Measurements from ENCODE around the gene CCDC57. TPM values are rescaled to one million over a fixed set of nuclear protein-coding genes. Genes with fewer than 3 reads are reported as not detected.

CCDC57 gene
- total RNA-seq, 2 experiments from 2014 or later: 56.6 to 64.2 TPM

DNA sequence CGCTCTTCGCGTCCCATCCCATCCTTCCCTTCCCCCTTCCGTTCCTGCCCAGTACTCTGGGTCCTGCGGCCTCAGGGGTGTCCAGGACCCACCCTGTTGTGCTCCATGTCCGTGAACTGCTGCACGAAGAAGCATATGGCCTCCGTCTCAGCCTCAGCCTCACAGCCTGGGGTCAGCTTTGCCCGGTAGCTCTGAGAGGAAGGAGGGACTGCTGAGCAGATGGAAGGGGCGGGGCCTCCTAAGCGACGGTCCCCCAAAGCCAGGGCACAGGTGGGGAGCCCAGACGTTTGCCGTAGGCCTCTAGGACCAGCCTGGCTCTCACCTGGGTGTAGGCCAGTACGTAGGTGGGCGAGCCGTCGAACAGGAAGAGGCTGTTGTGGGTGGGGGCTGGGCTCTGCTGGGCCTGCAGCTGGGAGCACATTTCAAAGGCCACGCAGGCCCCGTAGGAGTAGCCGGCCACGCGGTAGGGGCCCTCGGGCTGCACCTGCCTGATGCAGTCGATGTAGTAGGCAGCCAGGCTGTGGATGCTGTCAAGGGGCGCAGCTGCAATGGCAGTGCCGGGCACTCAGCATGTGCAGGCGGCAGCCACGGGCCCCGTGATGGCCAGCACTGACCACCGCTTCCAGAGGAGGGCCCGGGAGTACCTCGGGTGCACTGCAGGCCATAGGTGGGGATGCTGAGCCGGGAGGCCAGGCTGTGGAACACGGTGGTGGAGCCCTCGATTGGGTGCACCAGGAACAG is 132.4 kb downstream of the CCDC57 start:
- Mint-ChIP-seq H3K27ac (no peak overlapping the region), H3K36me3 (ENCODE audit: low read depth) (peaks cover 12% of the 10 kb centered on the region), H3K4me3 (no peak overlapping the region), H3K27me3 (no peaks in the 10 kb centered on the region), H3K9me3 (no peaks in the 10 kb centered on the region), H3K4me1 (ENCODE audit: low read depth) (no peaks in the 10 kb centered on the region)
- ChIA-PET CTCF (no interaction called here), POLR2A (interaction anchor here (1.1 to 3.0 kb wide), 5 partner anchors 9 to 45 kb away, joined by 3 to 18 read pairs (median 5); partner anchors contain the start of gene DUS1L)
- ATAC-seq: no peak
- TF ChIP-seq, protein P1, sequence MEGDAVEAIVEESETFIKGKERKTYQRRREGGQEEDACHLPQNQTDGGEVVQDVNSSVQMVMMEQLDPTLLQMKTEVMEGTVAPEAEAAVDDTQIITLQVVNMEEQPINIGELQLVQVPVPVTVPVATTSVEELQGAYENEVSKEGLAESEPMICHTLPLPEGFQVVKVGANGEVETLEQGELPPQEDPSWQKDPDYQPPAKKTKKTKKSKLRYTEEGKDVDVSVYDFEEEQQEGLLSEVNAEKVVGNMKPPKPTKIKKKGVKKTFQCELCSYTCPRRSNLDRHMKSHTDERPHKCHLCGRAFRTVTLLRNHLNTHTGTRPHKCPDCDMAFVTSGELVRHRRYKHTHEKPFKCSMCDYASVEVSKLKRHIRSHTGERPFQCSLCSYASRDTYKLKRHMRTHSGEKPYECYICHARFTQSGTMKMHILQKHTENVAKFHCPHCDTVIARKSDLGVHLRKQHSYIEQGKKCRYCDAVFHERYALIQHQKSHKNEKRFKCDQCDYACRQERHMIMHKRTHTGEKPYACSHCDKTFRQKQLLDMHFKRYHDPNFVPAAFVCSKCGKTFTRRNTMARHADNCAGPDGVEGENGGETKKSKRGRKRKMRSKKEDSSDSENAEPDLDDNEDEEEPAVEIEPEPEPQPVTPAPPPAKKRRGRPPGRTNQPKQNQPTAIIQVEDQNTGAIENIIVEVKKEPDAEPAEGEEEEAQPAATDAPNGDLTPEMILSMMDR (IDR thresholded peaks at IDR 0.05): no peak
- intact Hi-C loops (cut with micrococcal nuclease): no loop called here
- no peak for DNase-seq

DNA sequence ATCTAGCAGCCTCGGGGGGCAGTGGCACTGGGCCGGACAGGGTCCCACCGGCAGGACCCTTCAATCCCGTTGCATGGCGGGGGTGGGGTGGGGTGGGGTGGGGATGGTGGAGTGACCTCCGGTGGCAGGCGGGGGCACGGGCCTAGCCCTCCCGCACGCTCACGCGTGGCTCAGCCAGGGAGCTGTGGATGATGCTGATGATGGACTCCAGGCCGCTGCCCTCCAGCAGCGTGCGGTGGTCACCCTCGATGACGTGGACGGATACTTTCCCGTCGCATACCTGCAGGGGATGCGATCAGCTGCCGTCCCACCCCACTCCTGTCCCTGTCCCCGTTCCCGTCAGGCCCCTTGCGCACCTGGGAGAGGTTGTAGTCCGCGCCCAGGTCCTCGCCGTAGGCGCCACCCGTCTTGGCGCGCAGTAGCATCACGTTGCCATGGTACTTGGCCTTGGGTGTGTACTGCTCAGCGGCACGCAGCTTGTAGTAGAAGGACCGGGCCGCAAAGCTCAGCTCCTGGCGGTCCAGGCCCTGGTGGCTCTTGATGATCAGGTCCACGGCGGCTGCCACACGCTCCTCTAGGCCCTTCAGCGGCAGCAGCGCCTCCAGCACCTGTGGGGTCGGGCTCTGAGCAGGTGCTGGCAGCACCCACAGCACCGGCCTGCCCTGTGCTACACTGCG is 133.5 kb downstream of the CCDC57 start:
- ATAC-seq: no peak
- ChIA-PET CTCF (no interaction called here), POLR2A (interaction anchor here (2.0 to 3.0 kb wide), 2 partner anchors 10 to 14 kb away, joined by 6 to 18 read pairs; partner anchors contain the start of gene DUS1L)
- Mint-ChIP-seq H3K27me3 (no peaks in the 10 kb centered on the region), H3K9me3 (no peaks in the 10 kb centered on the region), H3K27ac (no peak overlapping the region), H3K36me3 (ENCODE audit: low read depth) (peaks cover 9% of the 10 kb centered on the region), H3K4me1 (ENCODE audit: low read depth) (no peaks in the 10 kb centered on the region), H3K4me3 (no peak overlapping the region)
- TF ChIP-seq, protein P1 (IDR thresholded peaks at IDR 0.05): no peak
- DNase-seq: no peak
- intact Hi-C loops (cut with micrococcal nuclease): no loop called here

DNA sequence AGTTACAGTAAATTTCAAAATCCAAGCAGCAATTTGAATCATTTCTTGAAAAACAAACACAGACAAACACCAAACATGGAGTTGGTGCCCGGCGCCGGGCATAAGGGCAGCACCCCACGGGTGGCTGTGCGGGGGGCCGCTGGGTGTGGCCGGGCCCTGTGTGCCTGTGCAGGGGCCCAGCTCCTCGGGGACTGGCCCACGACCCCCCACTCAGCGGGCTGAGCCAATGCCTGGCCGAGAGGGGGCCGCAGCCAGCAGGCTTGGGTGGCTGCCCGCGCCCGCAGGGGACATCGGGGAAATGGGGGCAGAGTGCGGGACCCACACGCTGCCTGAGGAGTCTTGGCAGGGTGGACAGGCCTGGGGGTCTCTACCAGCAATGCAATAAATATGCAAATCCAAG is 134.2 kb downstream of the CCDC57 start:
- ATAC-seq: no peak
- Mint-ChIP-seq H3K9me3 (no peaks in the 10 kb centered on the region), H3K27ac (no peak overlapping the region), H3K27me3 (no peaks in the 10 kb centered on the region), H3K4me1 (ENCODE audit: low read depth) (no peaks in the 10 kb centered on the region), H3K36me3 (ENCODE audit: low read depth) (peaks cover 8% of the 10 kb centered on the region), H3K4me3 (no peak overlapping the region)
- intact Hi-C loops (cut with micrococcal nuclease): no loop called here
- TF ChIP-seq, protein P1 (IDR thresholded peaks at IDR 0.05): no peak
- DNase-seq: no peak
- POLR2A ChIA-PET: interaction anchor here (0.7 to 3.0 kb wide), 3 partner anchors 10 to 22 kb away, joined by 3 to 18 read pairs (median 4); no protein-coding TSS in a partner anchor
- CTCF ChIA-PET: no interaction called here

DNA sequence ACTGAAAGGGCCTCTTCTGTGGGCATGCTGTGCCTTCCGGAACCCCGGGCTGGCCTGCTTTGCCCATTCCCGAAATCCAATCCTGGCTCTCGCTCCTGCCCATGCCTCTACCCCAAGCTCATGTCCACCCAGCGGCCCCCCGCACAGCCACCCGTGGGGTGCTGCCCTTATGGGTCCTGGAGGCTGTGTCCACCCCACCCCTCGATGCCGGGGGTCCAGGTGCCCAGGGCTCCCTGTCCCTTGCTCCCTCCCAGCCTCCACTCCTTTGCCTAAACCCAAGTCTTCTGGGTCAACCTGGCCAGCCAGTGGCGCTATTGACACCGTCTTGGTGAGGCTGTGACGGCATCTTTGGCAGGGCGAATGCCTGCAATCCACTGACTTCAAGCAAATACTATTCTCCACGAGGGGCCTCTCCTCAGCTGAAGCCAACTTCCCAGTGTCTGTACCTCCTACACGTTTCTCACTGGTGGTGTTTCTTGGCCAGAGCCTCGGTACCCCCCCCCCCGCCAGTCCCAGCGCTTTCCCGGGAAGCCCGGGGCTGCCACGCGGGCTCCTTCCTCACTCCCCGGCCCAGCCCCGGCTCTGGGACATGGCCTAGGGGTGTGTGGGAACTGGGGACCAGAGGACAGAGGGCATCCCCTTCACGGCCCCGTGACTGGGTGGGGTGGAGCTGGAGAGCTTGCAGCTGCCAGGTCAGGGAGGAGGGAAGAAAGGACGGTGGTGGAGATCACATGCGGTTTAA is 134.9 kb downstream of the CCDC57 start:
- Mint-ChIP-seq H3K27ac (no peak overlapping the region), H3K27me3 (no peaks in the 10 kb centered on the region), H3K9me3 (no peaks in the 10 kb centered on the region), H3K36me3 (ENCODE audit: low read depth) (peaks cover 8% of the 10 kb centered on the region), H3K4me3 (no peak overlapping the region), H3K4me1 (ENCODE audit: low read depth) (no peaks in the 10 kb centered on the region)
- no peak for ATAC-seq
- ChIA-PET POLR2A (interaction anchor here (0.7 to 2.1 kb wide), 5 partner anchors 11 to 210 kb away, joined by 3 to 14 read pairs (median 4); partner anchors contain the start of gene DCXR), CTCF (interaction anchor here (1.1 kb wide), 1 partner anchor 40 kb away, joined by 3 read pairs; the partner anchor contains the start of gene DCXR)
- intact Hi-C loops (cut with micrococcal nuclease): no loop called here
- TF ChIP-seq, protein P1 (IDR thresholded peaks at IDR 0.05): no peak
- no peak for DNase-seq

Data from activated CD8-positive, alpha-beta T cell treated with anti-CD3 and anti-CD28 coated beads for 36 hours (primary cell).